Fibroblast of mammary gland (primary cell): ENCODE results near the gene IQGAP2.
A peak's percentile ranks its signal among the peaks of the same experiment; 100 is the strongest.

Source experiments
- DNase-seq: peaks from one replicate; pipeline ENCODE4 v3.0.0-alpha.2; 2010; ENCODE audit warnings: low read depth
- H3K4me3 ChIP-seq: 2 replicates; pipeline ENCODE4 v1.5.1; 2011; ENCODE audit warnings: low read depth, mild to moderate bottlenecking, low read length, moderate library complexity; ENCODE audit not compliant: control insufficient read depth
- TF ChIP-seq, protein P1 (sequence below): conservative IDR thresholded peaks from 2 replicates; pipeline ENCODE4 v1.5.1; 2011; ENCODE audit warnings: low read depth, low read length, inconsistent platforms; ENCODE audit not compliant: control insufficient read depth, insufficient read depth

Gene IQGAP2

DNA sequence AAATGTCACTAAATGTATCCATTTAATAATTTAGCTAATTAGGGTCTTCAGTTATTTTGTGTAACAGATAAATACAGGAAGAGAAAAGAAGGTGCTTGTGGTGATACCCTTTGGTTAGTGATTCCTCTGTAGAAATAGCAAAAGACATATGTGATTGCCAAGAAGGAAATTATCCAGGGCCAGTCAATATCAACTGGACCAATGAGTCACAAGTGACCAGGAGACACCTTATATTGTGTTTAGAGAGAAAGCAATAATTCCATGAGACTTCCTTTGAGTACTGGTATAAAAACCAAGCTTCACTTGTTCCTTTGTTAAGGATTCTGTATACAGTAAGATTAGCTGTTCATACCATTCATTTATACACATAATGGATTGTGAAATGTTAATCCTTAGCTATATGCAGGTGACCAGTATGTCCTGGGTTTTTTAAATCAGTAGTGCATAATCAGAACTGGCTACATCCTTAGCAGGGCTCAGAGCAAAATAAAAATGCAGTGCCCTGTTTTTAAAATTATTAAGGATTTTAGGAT is 301.1 kb downstream of the IQGAP2 start:
- TF ChIP-seq, protein P1, sequence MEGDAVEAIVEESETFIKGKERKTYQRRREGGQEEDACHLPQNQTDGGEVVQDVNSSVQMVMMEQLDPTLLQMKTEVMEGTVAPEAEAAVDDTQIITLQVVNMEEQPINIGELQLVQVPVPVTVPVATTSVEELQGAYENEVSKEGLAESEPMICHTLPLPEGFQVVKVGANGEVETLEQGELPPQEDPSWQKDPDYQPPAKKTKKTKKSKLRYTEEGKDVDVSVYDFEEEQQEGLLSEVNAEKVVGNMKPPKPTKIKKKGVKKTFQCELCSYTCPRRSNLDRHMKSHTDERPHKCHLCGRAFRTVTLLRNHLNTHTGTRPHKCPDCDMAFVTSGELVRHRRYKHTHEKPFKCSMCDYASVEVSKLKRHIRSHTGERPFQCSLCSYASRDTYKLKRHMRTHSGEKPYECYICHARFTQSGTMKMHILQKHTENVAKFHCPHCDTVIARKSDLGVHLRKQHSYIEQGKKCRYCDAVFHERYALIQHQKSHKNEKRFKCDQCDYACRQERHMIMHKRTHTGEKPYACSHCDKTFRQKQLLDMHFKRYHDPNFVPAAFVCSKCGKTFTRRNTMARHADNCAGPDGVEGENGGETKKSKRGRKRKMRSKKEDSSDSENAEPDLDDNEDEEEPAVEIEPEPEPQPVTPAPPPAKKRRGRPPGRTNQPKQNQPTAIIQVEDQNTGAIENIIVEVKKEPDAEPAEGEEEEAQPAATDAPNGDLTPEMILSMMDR: no peak

DNA sequence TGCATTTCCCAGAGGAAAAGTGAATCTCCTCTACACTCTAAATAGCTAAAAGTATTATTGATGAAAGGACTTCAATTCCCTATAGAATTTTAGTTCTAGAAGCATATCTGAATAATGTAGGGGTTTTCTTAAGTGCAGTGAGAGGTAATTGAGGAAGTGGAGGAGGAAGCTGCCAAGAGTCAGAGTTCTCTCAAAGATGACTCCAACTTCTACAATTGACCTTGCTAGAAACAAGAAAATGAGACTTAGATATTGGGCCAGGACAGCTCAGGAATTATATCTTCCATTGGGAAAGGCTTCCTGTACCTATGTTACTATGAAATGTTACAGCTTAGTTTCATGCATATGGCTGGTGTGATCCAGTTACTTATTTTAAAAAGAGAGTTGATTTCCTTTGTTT is 302.5 kb downstream of the IQGAP2 start:
- no peak for DNase-seq
- TF ChIP-seq, protein P1: no peak

More for the DNA sequence above, 301.1 kb downstream of the IQGAP2 start:
- peak; percentile 23 for DNase-seq
- H3K4me3 ChIP-seq: no peak overlapping the region

DNA sequence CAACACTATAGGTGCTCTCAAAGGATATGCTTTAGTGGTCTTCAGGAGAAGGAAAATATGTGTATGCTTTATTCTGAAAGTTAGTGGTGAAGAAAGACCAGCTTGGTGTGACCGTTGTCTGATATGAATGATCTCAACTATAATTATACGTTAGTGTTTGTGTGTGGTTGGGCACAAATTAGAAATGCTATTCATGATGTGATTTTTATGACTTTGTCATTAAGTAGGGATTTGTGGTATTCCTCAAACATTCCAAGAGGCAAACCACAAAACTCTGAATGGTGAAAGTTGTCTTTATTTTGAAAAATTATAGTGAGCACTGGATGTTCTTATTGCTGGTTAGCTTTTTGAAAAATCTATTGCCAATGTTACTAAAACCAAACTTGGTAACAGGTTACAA is 306.7 kb downstream of the IQGAP2 start:
- H3K4me3 ChIP-seq: no peak overlapping the region
- DNase-seq: peak; percentile 83
- TF ChIP-seq, protein P1: no peak

More for the DNA sequence above, 302.5 kb downstream of the IQGAP2 start:
- no peak overlapping the region for H3K4me3 ChIP-seq

DNA sequence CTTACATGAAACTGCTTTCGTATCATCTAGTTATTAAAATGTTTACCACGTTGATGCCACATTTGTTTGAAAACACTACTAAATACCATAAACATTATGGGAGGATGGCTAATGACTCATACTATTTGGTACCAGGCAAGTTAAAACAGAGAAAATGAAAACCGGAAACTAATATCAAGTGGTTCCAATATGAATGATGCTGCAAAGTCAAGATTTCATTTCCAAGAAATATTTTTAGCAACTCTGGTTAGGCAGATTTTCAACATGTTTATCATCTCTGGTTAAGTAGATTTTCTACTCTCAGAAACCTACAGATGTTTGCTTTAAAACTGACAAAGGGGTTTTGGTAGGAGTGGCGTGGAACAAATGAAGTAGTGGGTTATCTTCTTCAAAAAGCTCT is 307.9 kb downstream of the IQGAP2 start:
- no peak overlapping the region for H3K4me3 ChIP-seq
- TF ChIP-seq, protein P1: no peak
- DNase-seq: peak; percentile 39

DNA sequence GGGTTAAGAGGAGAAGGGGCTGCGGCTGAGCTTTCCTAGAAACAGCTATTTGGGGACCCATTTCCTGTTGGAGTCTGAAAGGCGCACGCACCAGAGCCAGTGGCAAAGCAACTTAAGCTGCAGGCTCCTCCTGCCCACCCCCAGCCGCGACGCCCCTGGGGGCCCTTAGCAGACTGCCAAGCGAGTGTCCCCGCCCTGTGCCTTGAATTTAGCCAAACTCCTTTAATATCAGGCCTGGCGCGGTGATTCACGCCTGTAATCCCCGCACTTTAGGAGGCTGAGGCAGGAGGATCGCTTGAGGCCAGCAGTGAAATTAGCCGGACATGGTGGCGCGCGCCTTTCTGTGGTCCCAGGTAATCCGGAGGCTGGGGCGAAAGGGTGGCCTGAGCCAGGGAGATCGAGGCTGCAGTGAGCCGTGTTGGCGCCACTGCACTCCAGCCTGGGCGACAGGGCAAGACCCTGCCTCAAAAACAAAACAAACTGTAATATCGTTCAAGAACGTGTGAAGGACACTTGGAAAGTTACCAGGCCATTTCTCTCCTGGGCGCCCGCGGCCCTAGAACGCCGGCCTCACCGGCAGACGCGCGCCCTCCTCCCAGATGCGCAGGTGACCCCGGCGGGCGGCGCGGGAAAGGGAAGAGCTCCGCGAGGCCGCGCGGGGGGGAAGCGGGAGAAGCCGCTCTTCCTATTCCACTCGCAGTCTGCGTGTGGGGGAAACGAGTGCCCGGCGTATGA is 311.8 kb downstream of the IQGAP2 start:
- peak overlapping the region; percentile 89 for H3K4me3 ChIP-seq
- TF ChIP-seq, protein P1: no peak
- DNase-seq: no peak

DNA sequence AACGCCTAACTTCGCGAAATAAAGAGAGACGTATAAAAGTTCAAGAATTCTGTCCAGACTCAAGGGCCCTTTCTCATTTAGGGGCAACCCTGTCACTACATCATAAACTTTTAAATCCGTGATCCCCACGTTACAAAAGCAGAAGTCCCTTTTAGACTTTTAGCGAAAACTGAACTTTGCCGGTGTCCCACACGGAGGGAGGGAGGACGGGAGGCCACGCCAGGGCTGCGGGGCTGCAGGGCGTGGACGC is 312.3 kb downstream of the IQGAP2 start:
- TF ChIP-seq, protein P1: no peak
- peak overlapping the region; percentile 89 for H3K4me3 ChIP-seq
- no peak for DNase-seq
